ENCODE results near the gene PRKCA.
A peak's percentile ranks its signal among the peaks of the same experiment; 100 is the strongest.

Gene PRKCA

GRCh38 chr17:66495035-66495434, 192.6 kb downstream of the PRKCA start:
- no peak for DNase-seq

- no peak for DNase-seq
Observed at GRCh38 chr17:66496306-66496705, 193.9 kb downstream of the PRKCA start.

GRCh38 chr17:66498580-66498979, 196.2 kb downstream of the PRKCA start:
- DNase-seq = no peak

GRCh38 chr17:66506641-66507040, 204.2 kb downstream of the PRKCA start:
- no peak for DNase-seq

- DNase-seq = no peak
Observed at GRCh38 chr17:66507103-66507923, 204.9 kb downstream of the PRKCA start.

GRCh38 chr17:66507982-66508760, 205.8 kb downstream of the PRKCA start:
- no peak for DNase-seq

- DNase-seq = peak in 1 of 2 experiments; percentile 17
Observed at GRCh38 chr17:66508896-66509844, 206.8 kb downstream of the PRKCA start.

- DNase-seq = no peak
Observed at GRCh38 chr17:66509926-66510325, 207.5 kb downstream of the PRKCA start.

GRCh38 chr17:66511135-66511534, 208.7 kb downstream of the PRKCA start:
- DNase-seq = no peak

GRCh38 chr17:66514227-66514806, 211.9 kb downstream of the PRKCA start:
- DNase-seq = no peak

GRCh38 chr17:66515974-66516373, 213.6 kb downstream of the PRKCA start:
- no peak for DNase-seq

- no peak for DNase-seq
Observed at GRCh38 chr17:66517336-66518009, 215.1 kb downstream of the PRKCA start.

- no peak for DNase-seq
Observed at GRCh38 chr17:66518108-66518507, 215.7 kb downstream of the PRKCA start.

- no peak for DNase-seq
Observed at GRCh38 chr17:66518677-66519076, 216.3 kb downstream of the PRKCA start.

GRCh38 chr17:66519154-66519553, 216.7 kb downstream of the PRKCA start:
- no peak for DNase-seq

- no peak for DNase-seq
Observed at GRCh38 chr17:66520999-66521398, 218.6 kb downstream of the PRKCA start.

- DNase-seq = no peak
Observed at GRCh38 chr17:66522591-66523272, 220.3 kb downstream of the PRKCA start.

GRCh38 chr17:66523378-66524200, 221.2 kb downstream of the PRKCA start:
- DNase-seq = no peak

- DNase-seq = no peak
Observed at GRCh38 chr17:66524877-66525276, 222.5 kb downstream of the PRKCA start.

GRCh38 chr17:66525338-66525737, 222.9 kb downstream of the PRKCA start:
- DNase-seq = peak in 1 of 2 experiments; percentile 5

Measured in NCI-H446 (cell line).